OCI-LY3 (cell line): Measurements from ENCODE around the gene FAM107B.
A peak's percentile ranks its signal among the peaks of the same experiment; 100 is the strongest.

Source experiments
- H2AFZ ChIP-seq: fragments of 200-600, 300-600 bp; shearing (Covaris generic); 2 replicates; pipeline ENCODE4 v1.6.0; 2014; ENCODE audit warnings: antibody characterized with exemption, low read depth, low read length
- H3K27ac ChIP-seq: fragments of 200-600, 300-600 bp; sonication (generic); 2 replicates; pipeline ENCODE4 v1.5.1; 2014; ENCODE audit warnings: mild to moderate bottlenecking, low read length, moderate library complexity, mixed read lengths
- H3K27me3 ChIP-seq: fragments of 200-600, 300-600 bp; sonication (generic); 2 replicates; pipeline ENCODE4 v1.6.1; 2014; ENCODE audit warnings: low read depth, low read length, mixed read lengths
- H3K36me3 ChIP-seq: fragments of 200-600, 300-600 bp; sonication (generic); replicated peaks from 2 replicates; pipeline ENCODE3; 2014; ENCODE audit warnings: low read depth, low read length, mixed read lengths
- H3K4me1 ChIP-seq: fragments of 300-600, 200-600 bp; sonication (generic); 2 replicates; pipeline ENCODE4 v1.6.1; 2014; ENCODE audit warnings: low read length, mixed read lengths
- H3K4me2 ChIP-seq: fragments of 200-600, 300-600 bp; sonication (generic); 2 replicates; pipeline ENCODE4 v1.6.1; 2014; ENCODE audit warnings: low read length, mixed read lengths
- H3K4me3 ChIP-seq: fragments of 300-600, 200-600 bp; sonication (generic); 2 replicates; pipeline ENCODE4 v1.5.1; 2014; ENCODE audit warnings: antibody characterized with exemption, mild to moderate bottlenecking, low read length, moderate library complexity
- H3K79me2 ChIP-seq: fragments of 300-600, 200-600 bp; shearing (Covaris generic); 2 replicates; pipeline ENCODE4 v1.6.1; 2014; ENCODE audit warnings: mild to moderate bottlenecking, low read length, mixed read lengths
- H3K9ac ChIP-seq: fragments of 300-600, 200-600 bp; shearing (Covaris generic); 2 replicates; pipeline ENCODE4 v1.6.0; 2014; ENCODE audit warnings: mild to moderate bottlenecking, low read length, moderate library complexity
- H3K9me3 ChIP-seq: fragments of 200-600, 300-600 bp; shearing (Covaris generic); 2 replicates; pipeline ENCODE4 v1.6.1; 2014; ENCODE audit warnings: low read length, mixed read lengths; ENCODE audit not compliant: insufficient read depth
- H4K20me1 ChIP-seq: fragments of 200-600, 300-600 bp; sonication (generic); 2 replicates; pipeline ENCODE4 v1.6.1; 2016; ENCODE audit warnings: low read length, mixed read lengths; ENCODE audit not compliant: insufficient read depth
- EZH2phosphoT487 ChIP-seq: fragments of 200-600 bp; shearing (Covaris generic); IDR thresholded peaks from 2 replicates; pipeline ENCODE4 v1.6.1; 2018; ENCODE audit warnings: antibody characterized with exemption, mixed run types, low read depth
- TF ChIP-seq, protein P1 (sequence below): fragments of 200-600, 300-600 bp; sonication (generic); IDR thresholded peaks from 2 replicates; pipeline ENCODE4 v1.5.1; 2014; ENCODE audit warnings: antibody characterized with exemption, low read length, low read depth

The FAM107B gene

DNA sequence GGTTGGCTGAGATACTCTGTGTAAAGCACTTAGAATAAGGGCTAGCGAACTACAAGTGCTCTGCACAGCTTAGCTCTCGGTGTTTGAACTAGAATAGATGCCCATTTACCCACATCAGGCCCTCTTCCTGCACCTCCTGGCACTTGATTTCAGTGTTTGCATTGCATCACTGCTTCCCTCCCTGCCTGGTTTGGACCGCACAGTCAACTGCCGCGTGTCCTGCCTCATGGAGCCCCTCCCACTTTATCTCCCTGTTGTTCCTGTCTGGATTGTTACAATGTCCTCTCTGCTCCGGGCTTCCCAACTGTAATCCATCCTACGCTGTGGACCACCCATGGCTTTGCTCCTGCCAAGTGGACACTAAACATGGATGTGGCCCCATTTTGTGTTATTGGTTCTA lies 2.3 kb downstream of the FAM107B start:
- Histone ChIP-seq H3K36me3 (no peaks in the 10 kb centered on the region), H3K4me3 (no peak overlapping the region), H2AFZ (no peak overlapping the region), H3K79me2 (no peaks in the 10 kb centered on the region), H3K4me1 (no peaks in the 10 kb centered on the region), H3K9ac (no peak overlapping the region), H4K20me1 (no peaks in the 10 kb centered on the region), H3K27me3 (no peaks in the 10 kb centered on the region), H3K4me2 (no peak overlapping the region), H3K9me3 (no peaks in the 10 kb centered on the region), H3K27ac (no peak overlapping the region)
- no peak for TF ChIP-seq EZH2phosphoT487
- TF ChIP-seq, protein P1, sequence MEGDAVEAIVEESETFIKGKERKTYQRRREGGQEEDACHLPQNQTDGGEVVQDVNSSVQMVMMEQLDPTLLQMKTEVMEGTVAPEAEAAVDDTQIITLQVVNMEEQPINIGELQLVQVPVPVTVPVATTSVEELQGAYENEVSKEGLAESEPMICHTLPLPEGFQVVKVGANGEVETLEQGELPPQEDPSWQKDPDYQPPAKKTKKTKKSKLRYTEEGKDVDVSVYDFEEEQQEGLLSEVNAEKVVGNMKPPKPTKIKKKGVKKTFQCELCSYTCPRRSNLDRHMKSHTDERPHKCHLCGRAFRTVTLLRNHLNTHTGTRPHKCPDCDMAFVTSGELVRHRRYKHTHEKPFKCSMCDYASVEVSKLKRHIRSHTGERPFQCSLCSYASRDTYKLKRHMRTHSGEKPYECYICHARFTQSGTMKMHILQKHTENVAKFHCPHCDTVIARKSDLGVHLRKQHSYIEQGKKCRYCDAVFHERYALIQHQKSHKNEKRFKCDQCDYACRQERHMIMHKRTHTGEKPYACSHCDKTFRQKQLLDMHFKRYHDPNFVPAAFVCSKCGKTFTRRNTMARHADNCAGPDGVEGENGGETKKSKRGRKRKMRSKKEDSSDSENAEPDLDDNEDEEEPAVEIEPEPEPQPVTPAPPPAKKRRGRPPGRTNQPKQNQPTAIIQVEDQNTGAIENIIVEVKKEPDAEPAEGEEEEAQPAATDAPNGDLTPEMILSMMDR = no peak

DNA sequence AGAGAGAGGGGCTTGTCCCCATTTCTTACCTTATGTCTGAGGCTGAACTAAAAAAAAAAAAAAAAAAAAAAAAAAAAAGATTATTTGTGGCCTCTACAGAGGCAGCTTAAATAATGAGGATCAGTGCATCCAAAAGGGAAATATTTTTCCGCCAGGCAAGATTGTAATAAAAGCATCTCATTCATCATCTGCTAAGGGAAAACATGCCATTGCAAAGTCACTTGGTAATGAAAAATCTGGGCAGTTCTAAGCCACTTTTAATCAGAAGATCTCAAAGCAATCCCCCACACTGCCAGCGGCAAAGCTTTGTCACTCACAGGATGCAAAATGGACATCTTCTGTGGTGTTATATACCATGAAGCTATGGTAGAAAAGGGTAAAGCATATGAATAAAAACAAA lies 3.8 kb downstream of the FAM107B start:
- Histone ChIP-seq H3K4me1 (no peaks in the 10 kb centered on the region), H3K27me3 (no peaks in the 10 kb centered on the region), H4K20me1 (no peaks in the 10 kb centered on the region), H3K36me3 (no peaks in the 10 kb centered on the region), H3K9me3 (no peaks in the 10 kb centered on the region), H3K9ac (no peak overlapping the region), H3K79me2 (no peaks in the 10 kb centered on the region), H3K27ac (no peak overlapping the region), H3K4me3 (no peak overlapping the region), H2AFZ (no peak overlapping the region), H3K4me2 (no peak overlapping the region)
- TF ChIP-seq EZH2phosphoT487 = no peak

DNA sequence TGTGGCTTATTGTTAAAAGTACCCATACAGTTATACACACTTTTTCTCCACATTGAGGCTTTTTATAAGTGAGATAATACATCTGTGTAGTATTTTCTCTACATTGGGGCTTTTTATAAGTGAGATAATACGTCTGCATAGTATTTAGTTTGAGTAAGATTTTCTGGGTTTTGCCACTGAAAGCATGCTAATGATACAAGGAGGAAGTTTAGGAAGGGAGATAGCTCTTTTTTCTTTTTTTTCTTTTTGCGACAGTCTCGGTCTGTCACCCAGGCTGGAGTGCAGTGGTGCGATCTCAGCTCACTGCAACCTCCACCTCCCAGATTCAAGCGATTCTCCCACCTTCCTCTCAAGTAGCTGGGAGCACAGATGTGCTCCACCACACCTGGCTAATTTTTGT lies 13.3 kb downstream of the FAM107B start:
- H3K4me2 ChIP-seq = peak overlapping the region; percentile 45

DNA sequence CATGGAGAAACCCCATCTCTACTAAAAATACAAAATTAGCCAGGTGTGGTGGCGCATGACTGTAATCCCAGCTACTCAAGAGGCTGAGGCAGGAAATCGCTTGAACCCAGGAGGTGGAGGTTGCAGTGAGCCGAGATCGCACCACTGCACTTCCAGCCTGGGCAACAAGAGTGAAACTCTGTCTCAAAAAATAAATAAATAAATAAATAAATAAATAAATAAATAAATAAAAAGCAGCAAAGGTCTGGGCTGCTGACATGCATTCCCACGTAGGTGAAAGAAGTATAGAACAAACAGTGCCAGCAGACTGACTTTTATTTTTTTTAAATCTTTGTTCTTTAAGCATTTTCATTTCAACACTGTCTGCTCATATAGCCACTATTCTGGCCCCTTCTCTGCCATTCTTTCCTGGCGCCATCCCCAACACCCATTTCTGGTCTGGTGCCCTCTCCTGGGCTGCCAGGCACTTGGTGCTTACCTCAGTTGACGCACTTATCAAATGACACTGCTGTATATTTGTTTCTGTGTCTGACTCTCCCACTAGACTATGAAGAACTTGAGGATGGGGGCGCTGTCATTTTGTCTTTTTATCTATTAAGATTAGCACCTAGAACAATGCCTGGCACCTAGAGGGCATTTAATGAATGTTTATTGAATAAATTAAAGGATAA lies 15.6 kb downstream of the FAM107B start:
- H2AFZ ChIP-seq = no peak overlapping the region
- no peak overlapping the region for H3K4me3 ChIP-seq
- peaks cover 31% of the 10 kb centered on the region for H3K4me1 ChIP-seq
- no peak overlapping the region for H3K9ac ChIP-seq
- no peaks in the 10 kb centered on the region for H3K79me2 ChIP-seq
- H3K27me3 ChIP-seq = no peaks in the 10 kb centered on the region
- no peaks in the 10 kb centered on the region for H3K36me3 ChIP-seq
- H3K9me3 ChIP-seq = no peaks in the 10 kb centered on the region
- H3K4me2 ChIP-seq = no peak overlapping the region
- TF ChIP-seq EZH2phosphoT487 = no peak
- TF ChIP-seq, protein P1 = peak; percentile 28
- H3K27ac ChIP-seq = no peak overlapping the region
- no peaks in the 10 kb centered on the region for H4K20me1 ChIP-seq

More for the DNA sequence above, 13.3 kb downstream of the FAM107B start:
- no peak for TF ChIP-seq EZH2phosphoT487
- TF ChIP-seq, protein P1 = no peak
- Histone ChIP-seq H3K9ac (no peak overlapping the region), H2AFZ (no peak overlapping the region), H3K4me3 (peak overlapping the region; percentile 14), H3K4me1 (peaks cover 31% of the 10 kb centered on the region), H4K20me1 (no peaks in the 10 kb centered on the region), H3K27ac (no peak overlapping the region), H3K27me3 (no peaks in the 10 kb centered on the region), H3K79me2 (no peaks in the 10 kb centered on the region), H3K9me3 (no peaks in the 10 kb centered on the region), H3K36me3 (no peaks in the 10 kb centered on the region)
